Stimulated activated CD8-positive, alpha-beta memory T cell treated with anti-CD3 and anti-CD28 coated beads, Interleukin-15, amount 100 ng/mL, for 24 hours (primary cell): Measurements from ENCODE around the gene ENO1.
"Not testable (repeated sequence)": the region's sequence is repeated elsewhere in the genome, so short reads cannot be mapped to it uniquely, and the experiment has no call there.

Experiments
- DNase-seq: peaks from one replicate; pipeline ENCODE4 v3.0.0-alpha.2; 2020; ENCODE audit warnings: low read depth

The ENO1 gene

DNA sequence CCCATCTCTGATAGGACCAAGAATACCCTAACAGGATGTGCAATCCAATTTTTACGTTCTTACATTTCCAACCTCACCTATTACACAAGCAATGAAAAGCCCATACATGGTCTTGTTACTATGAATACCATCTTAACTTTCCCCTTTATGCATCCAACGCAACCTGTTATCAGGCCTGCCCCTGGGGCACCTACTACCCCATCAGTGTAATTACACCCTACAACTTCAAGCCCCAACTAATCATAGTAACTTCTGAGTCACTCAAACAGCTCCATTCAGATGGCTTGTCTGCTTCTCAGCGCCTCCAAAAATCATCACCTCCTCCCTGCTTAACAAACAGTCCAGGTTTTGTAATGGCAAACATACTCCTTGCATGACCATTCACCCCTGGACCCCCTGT lies 18.3 kb upstream of the ENO1 start:
- not testable (repeated sequence) for DNase-seq

DNA sequence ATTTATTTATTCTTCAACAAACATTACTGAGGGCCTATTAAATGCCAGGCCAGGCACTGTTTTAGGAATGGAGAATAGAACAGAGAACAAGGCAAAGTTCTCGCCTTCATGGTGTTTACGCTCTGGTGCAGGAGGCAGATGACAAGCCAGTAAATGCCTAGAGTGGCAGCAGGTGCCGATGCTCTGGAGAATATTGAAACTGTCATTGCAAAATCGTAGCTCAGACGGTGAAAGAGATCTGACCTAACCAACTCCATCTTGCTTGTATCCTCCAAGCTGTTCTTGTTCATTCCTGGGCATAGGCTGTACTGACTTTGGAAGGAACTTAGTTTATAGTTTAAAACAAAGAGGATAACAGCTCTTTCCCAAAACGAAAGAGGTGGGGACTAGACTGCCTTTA lies 13.5 kb upstream of the ENO1 start:
- DNase-seq = no peak

GRCh38 chr1:8891401-8891800 lies 12.9 kb upstream of the ENO1 start:
- DNase-seq = no peak

DNA sequence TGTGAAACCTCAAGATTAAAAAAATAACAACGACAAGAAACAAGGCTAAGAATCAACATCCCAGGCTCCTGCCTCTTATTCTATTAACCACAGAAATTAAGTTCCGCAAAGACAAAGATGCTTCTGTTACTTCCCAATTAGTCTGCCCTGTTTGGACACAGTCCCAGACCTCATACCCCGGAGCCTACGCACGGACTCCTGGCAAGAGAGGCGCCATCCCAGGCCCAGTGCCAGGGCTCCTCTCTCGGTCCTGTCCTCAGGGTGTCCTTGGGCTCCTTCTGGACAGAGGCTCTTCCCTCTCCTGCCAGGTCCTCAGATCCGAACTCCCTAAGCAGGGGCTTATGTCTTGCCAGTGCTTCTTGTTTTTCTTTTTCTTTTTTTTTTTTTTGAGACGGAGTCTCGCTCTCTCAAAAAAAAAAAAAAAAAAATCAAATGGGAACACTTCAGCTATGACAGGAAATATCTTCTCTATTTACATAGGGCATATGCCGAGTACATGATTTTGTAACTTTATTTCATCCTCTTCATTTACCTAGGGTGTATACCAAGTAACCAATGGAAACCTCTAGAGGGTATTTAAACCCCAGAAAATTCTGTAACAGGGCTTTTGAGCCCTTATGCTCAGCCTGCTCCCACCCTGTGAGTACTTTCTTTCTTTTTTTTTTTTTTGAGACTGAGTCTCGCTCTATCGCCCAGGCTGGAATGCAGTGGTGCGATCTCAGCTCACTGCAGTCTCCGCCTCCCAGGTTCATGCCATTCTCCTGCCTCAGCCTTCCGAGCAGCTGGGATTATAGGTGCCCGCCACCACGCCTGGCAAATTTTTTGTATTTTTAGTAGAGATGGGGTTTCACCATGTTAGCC lies 11.7 kb upstream of the ENO1 start:
- no peak for DNase-seq

DNA sequence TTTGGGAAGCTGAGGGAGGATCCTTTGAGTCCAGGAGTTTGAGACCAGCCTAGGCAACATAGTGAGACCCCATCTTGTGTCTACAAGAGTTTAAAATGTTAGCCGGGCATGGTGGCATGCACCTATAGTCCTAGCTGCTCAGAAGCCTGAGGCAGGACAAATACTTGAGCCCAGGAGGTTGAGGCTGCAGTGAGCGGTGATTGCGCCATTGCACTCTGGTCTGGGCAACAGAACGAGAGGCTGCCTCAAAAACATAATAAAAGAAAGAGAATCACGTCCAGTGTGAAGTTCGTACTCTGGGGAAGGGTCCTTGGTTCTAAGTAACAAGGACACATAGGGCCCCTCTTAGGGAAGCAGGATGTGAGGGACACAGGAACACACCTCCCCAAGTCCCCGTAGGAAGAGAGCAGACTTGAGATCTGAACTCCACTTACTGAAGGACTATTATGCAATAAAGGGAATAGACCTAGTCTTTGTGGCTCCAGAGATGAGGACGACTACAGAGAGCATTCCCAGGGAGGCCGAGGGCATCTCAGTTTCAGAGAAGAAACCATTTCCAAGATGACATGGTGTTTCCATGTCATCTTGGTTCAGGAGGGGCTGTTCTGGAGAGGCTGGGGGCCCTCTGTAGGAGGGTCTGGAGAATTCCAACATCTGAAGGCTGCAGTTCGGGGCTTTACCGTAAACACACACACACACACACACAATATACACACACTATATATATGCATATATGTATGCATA lies 10.8 kb upstream of the ENO1 start:
- DNase-seq = no peak

DNA sequence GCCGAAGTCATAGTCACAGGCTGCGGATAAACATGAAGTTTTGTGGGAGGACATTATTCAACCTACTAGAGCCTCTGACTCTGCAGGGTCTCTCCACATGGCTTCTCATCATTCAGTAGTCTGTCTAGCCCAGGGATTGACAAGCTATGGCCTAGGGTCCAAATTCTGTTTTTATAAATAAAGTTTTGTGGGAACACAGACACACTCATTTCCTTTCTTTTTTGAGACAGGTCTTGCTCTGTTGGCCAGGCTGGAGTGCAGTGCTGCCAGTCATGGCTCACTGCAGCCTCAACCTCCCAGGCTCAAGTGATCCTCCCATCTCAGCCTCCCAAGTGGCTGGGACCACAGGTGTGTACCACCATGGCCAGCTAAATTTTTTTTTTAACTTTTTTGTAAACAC lies 8.1 kb upstream of the ENO1 start:
- no peak for DNase-seq

- DNase-seq = not testable (repeated sequence)
These were observed 7.6 kb upstream of the ENO1 start for GRCh38 chr1:8886031-8886524.

DNA sequence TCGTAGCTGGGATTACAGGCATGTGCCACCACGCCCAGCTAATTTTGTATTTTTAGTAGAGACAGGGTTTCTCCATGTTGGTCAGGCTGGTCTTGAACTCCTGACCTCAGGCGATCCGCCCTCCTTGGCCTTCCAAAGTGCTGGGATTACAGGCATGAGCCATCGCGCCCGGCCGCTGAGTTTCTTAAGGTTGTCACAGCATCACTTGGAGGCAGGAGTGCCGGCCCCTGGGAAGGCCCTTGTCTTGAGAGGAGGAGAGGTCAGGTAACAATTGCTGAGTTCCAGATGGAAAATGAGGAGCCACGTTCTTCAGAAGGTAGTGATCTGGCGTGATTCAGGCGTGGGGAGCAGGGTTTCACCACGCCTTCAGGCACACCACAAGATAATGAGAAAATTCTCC lies 5.6 kb upstream of the ENO1 start:
- DNase-seq = not testable (repeated sequence)

DNA sequence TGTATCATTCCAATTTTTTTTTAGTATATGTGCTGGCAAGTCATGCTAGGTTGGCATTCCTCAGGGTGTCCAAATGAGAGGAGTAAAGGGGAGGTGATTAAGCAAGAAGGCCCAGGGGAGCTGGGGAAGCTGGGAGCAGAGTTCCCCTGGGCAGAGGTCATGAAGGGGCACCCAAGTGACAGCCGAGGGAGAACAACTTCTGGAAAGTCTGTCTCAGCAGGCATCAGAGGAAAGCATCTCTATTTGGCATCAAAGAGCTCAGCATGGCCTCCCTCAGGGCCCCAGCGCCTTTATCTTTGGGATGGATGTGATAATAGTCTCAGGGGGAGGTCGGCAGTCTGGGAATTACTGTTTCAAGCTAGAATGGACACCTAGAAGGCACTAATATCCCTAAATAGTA lies 5.0 kb upstream of the ENO1 start:
- DNase-seq = no peak

DNA sequence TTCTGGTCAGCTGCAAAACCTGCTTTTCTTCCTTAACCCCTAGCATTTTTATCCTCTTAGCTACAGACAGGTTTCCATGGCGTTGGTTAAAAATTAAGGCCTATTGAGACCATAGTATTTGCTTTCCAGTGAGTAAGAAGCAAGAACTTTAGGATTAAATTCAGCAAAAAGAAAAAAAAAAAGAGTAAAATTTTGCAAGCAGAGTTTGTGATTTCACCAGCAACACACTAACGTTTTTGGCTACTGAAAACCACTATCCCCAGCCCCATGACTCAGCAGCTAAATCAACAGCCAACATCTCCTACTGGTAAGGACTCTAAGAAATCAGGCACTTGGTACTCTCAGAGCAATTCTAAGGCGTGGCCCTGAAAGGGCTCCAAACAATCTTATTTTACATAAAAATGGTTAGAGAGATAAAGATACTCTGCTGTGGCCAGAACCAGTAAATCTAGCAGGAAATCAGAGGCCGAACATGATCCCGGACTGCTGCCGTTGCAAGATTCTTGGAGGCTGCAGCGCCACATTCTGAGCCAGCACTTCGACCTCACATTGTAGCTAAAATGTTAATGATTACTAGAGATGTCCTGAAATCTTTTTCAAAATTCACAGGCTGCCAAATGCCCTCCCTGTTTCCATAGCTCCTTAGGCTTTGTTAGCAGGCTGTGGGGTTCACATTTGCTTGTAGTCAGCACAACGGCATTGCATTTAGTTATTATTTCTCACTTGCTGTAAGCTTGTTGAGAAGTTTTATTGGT lies 1.6 kb upstream of the ENO1 start:
- DNase-seq = no peak

DNA sequence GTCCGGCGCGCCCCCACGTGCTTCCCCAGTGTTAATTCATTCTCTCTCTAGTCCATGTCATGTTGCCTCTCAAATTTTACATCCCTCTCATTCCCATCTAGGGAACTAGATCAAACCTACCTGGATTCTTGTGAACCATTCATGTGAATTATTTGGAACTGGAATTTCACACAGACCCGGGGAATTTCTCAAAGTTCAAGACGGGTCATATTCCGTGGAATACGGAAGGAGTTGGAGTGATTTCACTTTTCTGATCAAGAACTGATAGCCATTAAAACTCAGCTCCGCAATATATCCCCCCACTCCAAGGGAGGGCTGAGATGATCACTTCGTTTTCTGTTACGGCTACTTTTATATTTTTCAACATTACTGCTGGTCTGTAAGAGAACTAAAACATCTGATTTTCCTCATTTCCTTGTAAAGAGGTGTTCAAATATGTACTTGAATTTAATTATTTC lies 1.0 kb upstream of the ENO1 start:
- no peak for DNase-seq

DNA sequence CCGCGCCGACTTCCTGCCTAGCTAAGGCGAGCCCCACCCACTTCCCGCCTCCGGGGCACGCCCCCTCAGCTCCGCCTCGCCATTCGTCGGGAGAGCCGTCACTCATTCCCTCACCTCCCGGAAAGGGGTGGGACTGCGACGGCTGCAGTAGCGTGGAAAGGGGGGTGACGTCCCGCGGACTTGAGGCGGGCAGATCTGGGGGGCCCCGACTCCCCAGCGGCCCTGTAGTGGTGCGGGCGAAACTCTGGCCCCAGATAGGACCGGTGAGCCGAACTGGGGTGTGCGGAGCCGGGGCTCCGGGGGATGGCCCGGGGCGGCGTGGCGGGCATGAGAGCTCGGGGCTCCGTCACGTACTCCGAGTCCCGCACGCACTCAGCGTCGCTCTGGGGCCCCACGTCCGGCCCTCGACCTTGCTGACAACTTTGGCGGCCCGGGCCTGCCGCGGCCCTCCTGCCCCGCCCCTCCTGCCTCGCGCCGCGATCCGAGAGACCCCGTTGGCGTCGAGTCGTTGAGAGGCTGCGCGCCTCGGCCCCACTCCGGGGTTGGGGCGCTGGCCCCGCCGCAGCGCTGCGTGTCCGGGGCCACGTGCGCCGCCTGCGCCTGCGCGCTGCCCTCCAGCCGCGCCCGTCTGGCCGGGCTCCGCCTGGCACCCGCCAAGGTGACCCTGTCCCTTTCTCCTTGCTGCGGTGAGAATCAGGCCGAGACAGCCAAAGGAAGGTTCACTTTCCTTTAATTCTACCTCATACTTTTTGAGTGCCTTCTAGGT lies 395 bp upstream of the ENO1 start:
- peak; percentile 100 for DNase-seq

- DNase-seq = no peak
These were observed 2.4 kb downstream of the ENO1 start for GRCh38 chr1:8876087-8876486.

GRCh38 chr1:8875216-8875861 lies 3.1 kb downstream of the ENO1 start:
- DNase-seq = no peak

GRCh38 chr1:8874230-8875201 lies 4.0 kb downstream of the ENO1 start:
- DNase-seq = no peak

DNA sequence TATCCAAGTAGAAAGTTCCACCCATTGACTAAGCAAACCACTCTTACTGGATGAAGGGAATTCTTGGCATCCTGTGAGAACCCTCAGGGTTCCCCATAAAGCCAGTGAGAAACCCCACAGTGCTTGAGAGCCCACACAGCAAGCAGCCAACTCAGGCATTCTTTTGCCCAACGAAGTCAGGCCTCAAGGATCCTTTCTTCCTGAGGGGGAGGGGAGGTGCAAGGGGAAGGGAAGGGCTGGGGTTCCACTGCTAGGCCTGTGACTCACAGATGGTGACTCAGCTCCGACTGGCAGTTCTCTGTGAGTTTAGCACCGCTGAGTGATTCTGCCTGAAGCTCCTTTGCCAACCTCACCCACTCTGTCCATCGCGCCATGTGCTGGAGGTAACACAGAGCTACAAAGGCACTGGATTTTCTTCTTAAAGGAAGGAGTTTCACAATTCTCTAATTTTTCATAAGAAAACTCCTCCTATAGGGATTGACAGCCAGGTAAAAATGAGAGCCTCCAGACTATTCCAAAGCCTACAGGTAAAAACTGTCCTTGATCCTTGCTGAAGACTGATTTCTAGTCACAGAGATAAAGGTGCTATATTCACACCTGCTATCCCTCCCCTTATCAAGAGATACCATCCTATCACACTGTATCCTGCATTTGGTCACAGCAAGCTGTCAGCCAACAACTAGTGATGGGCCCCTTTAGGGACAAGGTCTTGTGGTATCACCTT lies 4.8 kb downstream of the ENO1 start:
- DNase-seq = peak; percentile 49

DNA sequence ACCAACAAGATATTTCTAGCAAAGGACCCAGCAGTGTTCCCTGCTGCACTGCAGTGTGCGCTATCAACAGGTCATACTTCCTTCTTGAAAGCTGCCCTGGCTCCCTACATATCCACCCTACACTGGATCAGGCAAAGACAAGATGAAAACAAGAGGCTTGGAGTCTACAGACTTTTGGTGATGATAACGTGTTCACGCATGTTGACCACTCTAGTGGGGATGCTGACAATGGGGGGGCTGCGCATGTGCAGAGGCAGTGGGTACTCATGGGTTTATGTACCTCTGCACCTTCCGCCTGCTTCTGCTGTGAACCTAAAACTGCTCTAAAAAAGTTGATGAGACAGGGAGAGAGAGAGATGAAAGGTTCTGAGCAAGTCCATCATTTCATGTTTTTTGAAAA lies 5.5 kb downstream of the ENO1 start:
- DNase-seq = no peak

GRCh38 chr1:8871965-8872399 lies 6.5 kb downstream of the ENO1 start:
- DNase-seq = no peak

DNA sequence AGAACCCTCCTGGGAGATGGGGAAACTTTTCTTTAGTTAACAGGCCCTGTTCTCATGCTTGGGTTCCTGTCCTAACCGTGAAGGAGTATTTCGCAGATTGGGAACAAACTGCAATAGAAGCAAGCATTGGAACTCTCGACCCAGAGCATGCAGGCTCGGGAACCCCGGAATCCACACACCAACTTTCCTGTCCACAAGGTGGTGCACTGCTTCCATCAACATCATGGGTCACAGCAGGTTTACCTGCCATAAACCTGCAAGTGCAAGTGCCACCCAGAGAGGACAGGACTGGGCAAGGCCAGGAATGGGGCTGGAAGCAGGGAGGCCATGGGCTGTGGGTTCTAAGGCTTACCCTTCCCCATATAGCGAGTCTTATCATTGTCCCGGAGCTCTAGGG lies 6.9 kb downstream of the ENO1 start:
- no peak for DNase-seq
